Parathyroid adenoma (tissue), 2 donors: Measurements from ENCODE around the gene NENF.

Experiments used
- H2AFZ ChIP-seq: fragments of 300-600 bp; sonication (generic); one replicate; pipeline ENCODE4 v1.7.0; 2017; ENCODE audit warnings: antibody characterized with exemption, mild to moderate bottlenecking
- H3K27ac ChIP-seq: fragments of 300-600 bp; sonication (generic); one replicate; pipeline ENCODE4 v1.7.0; 2017
- H3K27me3 ChIP-seq: fragments of 300-600 bp; sonication (generic); one replicate; pipeline ENCODE4 v1.7.0; 2017; ENCODE audit warnings: low read length; ENCODE audit not compliant: control insufficient read depth, insufficient read depth
- H3K36me3 ChIP-seq: fragments of 300-600 bp; sonication (generic); one replicate; pipeline ENCODE4 v1.7.0; 2017; ENCODE audit warnings: low read length; ENCODE audit not compliant: control insufficient read depth, insufficient read depth
- H3K4me1 ChIP-seq: fragments of 300-600 bp; sonication (generic); one replicate; pipeline ENCODE4 v1.7.0; 2017; ENCODE audit warnings: control low read depth
- H3K4me2 ChIP-seq: fragments of 300-600 bp; sonication (generic); one replicate; pipeline ENCODE4 v1.7.0; 2017; ENCODE audit warnings: low read length
- H3K4me3 ChIP-seq: fragments of 300-600 bp; sonication (generic); one replicate; pipeline ENCODE4 v1.7.0; 2017; ENCODE audit warnings: low read depth, low read length
- H3K79me2 ChIP-seq: fragments of 300-600 bp; sonication (generic); one replicate; pipeline ENCODE4 v1.7.0; 2017; ENCODE audit warnings: control low read depth
- H3K9ac ChIP-seq: fragments of 300-600 bp; sonication (generic); one replicate; pipeline ENCODE4 v1.7.0; 2017; ENCODE audit warnings: mild to moderate bottlenecking
- H3K9me3 ChIP-seq: fragments of 300-600 bp; sonication (generic); one replicate; pipeline ENCODE4 v1.7.0; 2017; ENCODE audit warnings: low read length; ENCODE audit not compliant: control insufficient read depth
- TF ChIP-seq, protein P1 (sequence below): fragments of 300-600 bp; sonication (generic); IDR thresholded peaks from one replicate; pipeline ENCODE4 v1.7.0; 2017; ENCODE audit warnings: antibody characterized with exemption, mild to moderate bottlenecking
- donor health status: primary hyperparathyroidism.

The NENF gene

DNA sequence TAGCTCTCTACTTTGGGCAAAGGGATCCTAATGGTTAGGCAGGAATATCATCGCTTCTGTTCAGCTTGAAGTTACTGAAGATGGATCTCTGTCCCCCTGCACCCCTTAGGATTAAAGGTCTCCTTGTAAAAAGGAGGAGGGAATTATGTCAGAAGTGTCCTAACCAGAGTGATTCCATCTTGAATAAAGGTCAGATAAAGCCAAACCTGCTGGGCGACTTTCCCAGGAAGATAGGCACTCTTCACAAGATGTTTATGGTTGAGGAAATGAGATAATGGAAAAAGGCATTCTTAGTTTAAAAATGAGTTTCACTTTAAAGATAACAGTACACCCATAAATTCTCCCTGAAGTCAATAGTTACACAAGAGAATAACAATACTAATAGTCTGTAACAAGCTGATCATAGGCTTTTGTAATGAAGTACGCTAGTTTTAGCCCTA, 1.7 kb upstream of the NENF start:
- Histone ChIP-seq H3K4me3 (no peak overlapping the region), H3K27me3 (no peaks in the 10 kb centered on the region), H3K79me2 (no peaks in the 10 kb centered on the region), H3K4me2 (no peak overlapping the region), H3K4me1 (no peaks in the 10 kb centered on the region), H3K27ac (no peak overlapping the region), H3K9ac (no peak overlapping the region), H2AFZ (no peak overlapping the region), H3K9me3 (no peaks in the 10 kb centered on the region), H3K36me3 (no peaks in the 10 kb centered on the region)
- TF ChIP-seq, protein P1, sequence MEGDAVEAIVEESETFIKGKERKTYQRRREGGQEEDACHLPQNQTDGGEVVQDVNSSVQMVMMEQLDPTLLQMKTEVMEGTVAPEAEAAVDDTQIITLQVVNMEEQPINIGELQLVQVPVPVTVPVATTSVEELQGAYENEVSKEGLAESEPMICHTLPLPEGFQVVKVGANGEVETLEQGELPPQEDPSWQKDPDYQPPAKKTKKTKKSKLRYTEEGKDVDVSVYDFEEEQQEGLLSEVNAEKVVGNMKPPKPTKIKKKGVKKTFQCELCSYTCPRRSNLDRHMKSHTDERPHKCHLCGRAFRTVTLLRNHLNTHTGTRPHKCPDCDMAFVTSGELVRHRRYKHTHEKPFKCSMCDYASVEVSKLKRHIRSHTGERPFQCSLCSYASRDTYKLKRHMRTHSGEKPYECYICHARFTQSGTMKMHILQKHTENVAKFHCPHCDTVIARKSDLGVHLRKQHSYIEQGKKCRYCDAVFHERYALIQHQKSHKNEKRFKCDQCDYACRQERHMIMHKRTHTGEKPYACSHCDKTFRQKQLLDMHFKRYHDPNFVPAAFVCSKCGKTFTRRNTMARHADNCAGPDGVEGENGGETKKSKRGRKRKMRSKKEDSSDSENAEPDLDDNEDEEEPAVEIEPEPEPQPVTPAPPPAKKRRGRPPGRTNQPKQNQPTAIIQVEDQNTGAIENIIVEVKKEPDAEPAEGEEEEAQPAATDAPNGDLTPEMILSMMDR: no peak

DNA sequence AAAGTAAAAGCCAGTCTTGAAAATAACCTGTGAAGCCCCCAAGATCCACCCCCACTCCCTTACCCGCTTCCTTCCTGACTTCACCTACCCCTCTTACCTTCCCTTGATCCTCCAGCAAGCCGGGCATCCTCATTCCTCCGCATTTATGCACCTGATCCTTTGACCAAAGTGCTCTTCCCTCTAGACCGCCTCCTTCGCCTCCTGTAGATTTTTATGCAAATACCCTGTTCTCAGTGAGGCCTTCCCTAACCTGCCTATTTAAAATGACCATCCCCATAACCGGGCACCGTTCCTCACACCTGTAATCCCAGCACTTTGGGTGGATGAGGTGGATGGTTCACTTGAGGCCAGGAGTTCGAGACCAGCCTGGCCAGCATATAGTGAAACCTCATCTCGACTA, 1.1 kb upstream of the NENF start:
- Histone ChIP-seq H3K27ac (no peak overlapping the region), H3K4me2 (no peak overlapping the region), H3K27me3 (no peaks in the 10 kb centered on the region), H3K36me3 (no peaks in the 10 kb centered on the region), H3K9me3 (no peaks in the 10 kb centered on the region), H3K4me3 (no peak overlapping the region), H2AFZ (no peak overlapping the region), H3K79me2 (no peaks in the 10 kb centered on the region), H3K4me1 (no peaks in the 10 kb centered on the region), H3K9ac (no peak overlapping the region)
- TF ChIP-seq, protein P1: no peak

DNA sequence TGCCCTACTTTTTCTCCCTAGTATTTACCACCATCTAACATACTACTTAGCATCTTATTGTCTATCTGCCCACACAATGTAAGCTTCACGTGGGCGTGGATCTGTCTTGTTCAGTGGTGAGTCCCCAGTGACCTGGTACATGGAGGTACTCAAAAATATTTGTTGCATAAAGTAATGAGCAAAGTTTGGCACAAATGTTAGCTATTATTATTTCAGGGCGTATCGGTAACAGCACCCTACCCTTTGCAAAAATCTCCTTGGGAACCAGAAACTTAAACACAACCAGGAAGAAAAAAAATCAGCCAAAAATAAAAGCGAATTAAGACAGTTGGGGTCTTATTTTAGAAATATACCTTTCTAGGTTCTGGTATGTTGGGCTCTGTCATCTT, 454 bp upstream of the NENF start:
- no peaks in the 10 kb centered on the region for H3K4me1 ChIP-seq
- no peaks in the 10 kb centered on the region for H3K79me2 ChIP-seq
- no peaks in the 10 kb centered on the region for H3K9me3 ChIP-seq
- H3K27ac ChIP-seq: peak overlapping the region; percentile 26
- peak overlapping the region; percentile 82 for H2AFZ ChIP-seq
- TF ChIP-seq, protein P1: no peak
- H3K27me3 ChIP-seq: no peaks in the 10 kb centered on the region
- no peak overlapping the region for H3K9ac ChIP-seq
- peak overlapping the region; percentile 60 for H3K4me3 ChIP-seq
- peak overlapping the region; percentile 77 for H3K4me2 ChIP-seq
- H3K36me3 ChIP-seq: no peaks in the 10 kb centered on the region

DNA sequence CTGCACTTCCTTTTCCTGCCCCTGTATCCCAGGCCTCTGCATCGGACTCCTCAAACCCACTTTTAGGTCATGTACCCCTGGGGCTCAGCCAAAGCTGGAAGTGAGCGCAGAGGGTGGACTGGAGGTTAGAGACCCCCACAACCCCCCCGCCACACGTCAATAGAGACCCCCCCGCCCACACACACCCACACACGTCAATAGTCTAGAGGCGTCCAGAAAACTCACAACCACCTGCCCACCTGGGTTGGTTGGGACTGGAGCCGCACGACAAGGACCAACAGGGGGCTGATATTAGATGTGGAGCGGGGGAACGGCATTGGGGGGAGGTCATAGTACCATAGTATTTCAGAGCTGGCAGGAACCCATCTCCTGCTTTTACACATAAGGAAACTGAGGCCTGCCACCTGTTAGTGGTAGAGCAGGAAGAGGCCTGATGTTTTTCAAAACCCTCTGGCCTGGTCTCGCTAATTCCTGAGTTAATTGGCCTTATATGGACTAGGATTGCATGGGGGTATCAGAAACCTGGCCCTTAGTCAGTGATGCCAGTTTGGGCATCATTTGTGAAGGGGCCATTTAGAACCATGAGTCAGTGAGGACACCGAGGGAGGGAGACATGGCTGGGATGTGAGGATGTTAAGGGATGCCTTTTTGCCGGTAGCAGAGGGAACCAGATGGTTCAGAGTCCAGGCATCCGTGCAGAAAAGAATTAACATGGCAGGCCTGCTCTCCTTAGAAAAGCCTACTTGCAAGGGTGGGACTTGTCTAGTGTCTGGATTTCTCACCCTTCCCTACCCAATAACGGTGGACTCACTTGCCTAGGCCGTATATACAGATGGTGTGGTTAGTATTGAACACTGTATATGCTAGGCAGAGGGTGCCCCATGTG, 1.1 kb downstream of the NENF start:
- Histone ChIP-seq H3K36me3 (no peaks in the 10 kb centered on the region), H3K4me3 (peak overlapping the region; percentile 54), H2AFZ (no peak overlapping the region), H3K27ac (no peak overlapping the region), H3K9me3 (no peaks in the 10 kb centered on the region), H3K27me3 (no peaks in the 10 kb centered on the region), H3K9ac (no peak overlapping the region), H3K79me2 (no peaks in the 10 kb centered on the region), H3K4me1 (no peaks in the 10 kb centered on the region), H3K4me2 (peak overlapping the region; percentile 85)
- TF ChIP-seq, protein P1: no peak

DNA sequence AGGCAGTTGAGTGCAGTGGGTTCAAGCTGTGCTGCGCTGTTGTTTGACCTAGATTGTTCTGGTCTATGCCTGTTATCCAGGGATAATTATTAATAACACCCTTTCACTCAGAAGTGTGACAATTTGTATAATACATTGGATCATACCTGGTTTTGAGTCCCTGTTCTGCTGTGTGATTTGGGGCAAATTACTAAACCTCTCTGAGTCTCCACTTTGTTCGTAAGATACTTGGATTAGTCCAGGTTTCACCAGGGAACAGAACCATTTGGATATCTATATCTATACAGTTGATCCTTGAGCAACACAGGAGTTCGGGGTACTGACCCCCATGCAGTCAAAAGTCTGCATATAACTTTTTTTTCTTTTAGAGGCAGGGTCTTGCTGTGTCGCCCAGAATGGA, 2.3 kb downstream of the NENF start:
- no peaks in the 10 kb centered on the region for H3K4me1 ChIP-seq
- H3K27me3 ChIP-seq: no peaks in the 10 kb centered on the region
- TF ChIP-seq, protein P1: no peak
- no peak overlapping the region for H2AFZ ChIP-seq
- H3K36me3 ChIP-seq: no peaks in the 10 kb centered on the region
- H3K79me2 ChIP-seq: no peaks in the 10 kb centered on the region
- H3K9me3 ChIP-seq: no peaks in the 10 kb centered on the region
- no peak overlapping the region for H3K9ac ChIP-seq
- H3K4me3 ChIP-seq: no peak overlapping the region
- no peak overlapping the region for H3K4me2 ChIP-seq
- H3K27ac ChIP-seq: no peak overlapping the region
